H1 (cell line): ENCODE results near the gene CERS1. TPM values are rescaled to one million over a fixed set of nuclear protein-coding genes. Genes with fewer than 3 reads are reported as not detected.

Experiments
- BRCA1 ChIP-seq: IDR thresholded peaks from 2 replicates; pipeline ENCODE4 v1.6.1; 2012; ENCODE audit warnings: low read depth, low read length, improper control_type of control experiment
- HDAC6 ChIP-seq: IDR thresholded peaks from one replicate; pipeline ENCODE4 v1.7.1; 2012; ENCODE audit warnings: low read depth, mild to moderate bottlenecking, inconsistent platforms, low read length, moderate library complexity
- KDM1A ChIP-seq: fragments of 200-600, 300-600 bp; sonication (generic); IDR thresholded peaks from 2 replicates; pipeline ENCODE4 v1.7.1; 2016; ENCODE audit warnings: mild to moderate bottlenecking, low read length, borderline replicate concordance
- NANOG ChIP-seq: IDR thresholded peaks from 2 replicates; pipeline ENCODE4 v1.6.1; 2011; ENCODE audit warnings: low read length, low read depth, mild to moderate bottlenecking, inconsistent platforms; ENCODE audit not compliant: insufficient read depth, poor library complexity, severe bottlenecking
- POLR2A ChIP-seq, 2 experiments: IDR thresholded peaks; 1 replicate in 1 of 2; 2 replicates in 1 of 2; pipeline ENCODE4 v1.6.1; 2011; ENCODE audit warnings: low read depth in 2 of 2, low read length in 2 of 2, mild to moderate bottlenecking in 2 of 2; ENCODE audit errors: control extremely low read depth in 1 of 2
- POLR2AphosphoS5 ChIP-seq: IDR thresholded peaks from 2 replicates; pipeline ENCODE4 v1.6.1; 2011; ENCODE audit warnings: low read depth, low read length
- RAD21 ChIP-seq, 2 experiments: IDR thresholded peaks in 1 of 2; conservative IDR thresholded peaks in 1 of 2; 2 replicates each; pipeline ENCODE4 v1.6.1; 2011; ENCODE audit warnings: low read depth in 2 of 2, low read length in 2 of 2, improper control_type of control experiment in 1 of 2, inconsistent platforms in 1 of 2, mild to moderate bottlenecking in 1 of 2, moderate library complexity in 1 of 2
- RXRA ChIP-seq: IDR thresholded peaks from 2 replicates; pipeline ENCODE4 v1.6.1; 2011; ENCODE audit warnings: low read depth, mild to moderate bottlenecking, low read length, moderate library complexity; ENCODE audit not compliant: insufficient read depth
- SIX5 ChIP-seq: IDR thresholded peaks from 2 replicates; pipeline ENCODE4 v1.6.1; 2011; ENCODE audit warnings: mild to moderate bottlenecking, low read depth, low read length
- SP2 ChIP-seq: IDR thresholded peaks from 2 replicates; pipeline ENCODE4 v1.6.1; 2012; ENCODE audit warnings: mild to moderate bottlenecking, low read length, inconsistent platforms
- SP4 ChIP-seq: IDR thresholded peaks from 2 replicates; pipeline ENCODE4 v1.6.1; 2012; ENCODE audit warnings: low read length, inconsistent platforms
- TCF12 ChIP-seq: IDR thresholded peaks from 2 replicates; pipeline ENCODE4 v1.6.1; 2011; ENCODE audit warnings: low read depth, mild to moderate bottlenecking, low read length
- polyA plus RNA-seq, 7 experiments: library from polyadenylated mRNA; depleted of rRNA in 3 of 7; stranded (reverse) in 5 of 7; unstranded in 2 of 7; fragments of >200 nt in 5 of 7; fragments of 200-250 nt in 2 of 7; gene quantifications; 1 replicate in 5 of 7; 2 replicates in 1 of 7; 4 replicates in 1 of 7; pipeline versions ENCODE4 v1.2.1 to v1.2.3, GENCODE V29; 2011 to 2013; ENCODE audit warnings: missing spikeins in 2 of 7, mixed read lengths in 2 of 7
- total RNA-seq: library from RNA; stranded (reverse); fragmentation: NEBNext Ultra II Directional; extraction: Animal tissue kit (Norgen Biotek cat#: 25700); gene quantifications from 2 replicates; pipeline ENCODE4 v1.2.1, GENCODE V29; 2021
- TF ChIP-seq, protein P1 (sequence below): fragments of 300-600 bp; sonication (generic); IDR thresholded peaks from 2 replicates; pipeline ENCODE4 v1.7.1; 2012; ENCODE audit warnings: low read length, moderate library complexity, mild to moderate bottlenecking, inconsistent platforms; ENCODE audit not compliant: insufficient replicate concordance

Gene CERS1
- total and polyA plus RNA-seq, 2 of the 8 experiments (the other 6 are each of a cell fraction or from before 2014, with no cell fraction given): 18.6 to 51.0 TPM

GRCh38 chr19:18896421-18896841, 473 bp upstream of the CERS1 start (continued):
- TF ChIP-seq, protein P1, sequence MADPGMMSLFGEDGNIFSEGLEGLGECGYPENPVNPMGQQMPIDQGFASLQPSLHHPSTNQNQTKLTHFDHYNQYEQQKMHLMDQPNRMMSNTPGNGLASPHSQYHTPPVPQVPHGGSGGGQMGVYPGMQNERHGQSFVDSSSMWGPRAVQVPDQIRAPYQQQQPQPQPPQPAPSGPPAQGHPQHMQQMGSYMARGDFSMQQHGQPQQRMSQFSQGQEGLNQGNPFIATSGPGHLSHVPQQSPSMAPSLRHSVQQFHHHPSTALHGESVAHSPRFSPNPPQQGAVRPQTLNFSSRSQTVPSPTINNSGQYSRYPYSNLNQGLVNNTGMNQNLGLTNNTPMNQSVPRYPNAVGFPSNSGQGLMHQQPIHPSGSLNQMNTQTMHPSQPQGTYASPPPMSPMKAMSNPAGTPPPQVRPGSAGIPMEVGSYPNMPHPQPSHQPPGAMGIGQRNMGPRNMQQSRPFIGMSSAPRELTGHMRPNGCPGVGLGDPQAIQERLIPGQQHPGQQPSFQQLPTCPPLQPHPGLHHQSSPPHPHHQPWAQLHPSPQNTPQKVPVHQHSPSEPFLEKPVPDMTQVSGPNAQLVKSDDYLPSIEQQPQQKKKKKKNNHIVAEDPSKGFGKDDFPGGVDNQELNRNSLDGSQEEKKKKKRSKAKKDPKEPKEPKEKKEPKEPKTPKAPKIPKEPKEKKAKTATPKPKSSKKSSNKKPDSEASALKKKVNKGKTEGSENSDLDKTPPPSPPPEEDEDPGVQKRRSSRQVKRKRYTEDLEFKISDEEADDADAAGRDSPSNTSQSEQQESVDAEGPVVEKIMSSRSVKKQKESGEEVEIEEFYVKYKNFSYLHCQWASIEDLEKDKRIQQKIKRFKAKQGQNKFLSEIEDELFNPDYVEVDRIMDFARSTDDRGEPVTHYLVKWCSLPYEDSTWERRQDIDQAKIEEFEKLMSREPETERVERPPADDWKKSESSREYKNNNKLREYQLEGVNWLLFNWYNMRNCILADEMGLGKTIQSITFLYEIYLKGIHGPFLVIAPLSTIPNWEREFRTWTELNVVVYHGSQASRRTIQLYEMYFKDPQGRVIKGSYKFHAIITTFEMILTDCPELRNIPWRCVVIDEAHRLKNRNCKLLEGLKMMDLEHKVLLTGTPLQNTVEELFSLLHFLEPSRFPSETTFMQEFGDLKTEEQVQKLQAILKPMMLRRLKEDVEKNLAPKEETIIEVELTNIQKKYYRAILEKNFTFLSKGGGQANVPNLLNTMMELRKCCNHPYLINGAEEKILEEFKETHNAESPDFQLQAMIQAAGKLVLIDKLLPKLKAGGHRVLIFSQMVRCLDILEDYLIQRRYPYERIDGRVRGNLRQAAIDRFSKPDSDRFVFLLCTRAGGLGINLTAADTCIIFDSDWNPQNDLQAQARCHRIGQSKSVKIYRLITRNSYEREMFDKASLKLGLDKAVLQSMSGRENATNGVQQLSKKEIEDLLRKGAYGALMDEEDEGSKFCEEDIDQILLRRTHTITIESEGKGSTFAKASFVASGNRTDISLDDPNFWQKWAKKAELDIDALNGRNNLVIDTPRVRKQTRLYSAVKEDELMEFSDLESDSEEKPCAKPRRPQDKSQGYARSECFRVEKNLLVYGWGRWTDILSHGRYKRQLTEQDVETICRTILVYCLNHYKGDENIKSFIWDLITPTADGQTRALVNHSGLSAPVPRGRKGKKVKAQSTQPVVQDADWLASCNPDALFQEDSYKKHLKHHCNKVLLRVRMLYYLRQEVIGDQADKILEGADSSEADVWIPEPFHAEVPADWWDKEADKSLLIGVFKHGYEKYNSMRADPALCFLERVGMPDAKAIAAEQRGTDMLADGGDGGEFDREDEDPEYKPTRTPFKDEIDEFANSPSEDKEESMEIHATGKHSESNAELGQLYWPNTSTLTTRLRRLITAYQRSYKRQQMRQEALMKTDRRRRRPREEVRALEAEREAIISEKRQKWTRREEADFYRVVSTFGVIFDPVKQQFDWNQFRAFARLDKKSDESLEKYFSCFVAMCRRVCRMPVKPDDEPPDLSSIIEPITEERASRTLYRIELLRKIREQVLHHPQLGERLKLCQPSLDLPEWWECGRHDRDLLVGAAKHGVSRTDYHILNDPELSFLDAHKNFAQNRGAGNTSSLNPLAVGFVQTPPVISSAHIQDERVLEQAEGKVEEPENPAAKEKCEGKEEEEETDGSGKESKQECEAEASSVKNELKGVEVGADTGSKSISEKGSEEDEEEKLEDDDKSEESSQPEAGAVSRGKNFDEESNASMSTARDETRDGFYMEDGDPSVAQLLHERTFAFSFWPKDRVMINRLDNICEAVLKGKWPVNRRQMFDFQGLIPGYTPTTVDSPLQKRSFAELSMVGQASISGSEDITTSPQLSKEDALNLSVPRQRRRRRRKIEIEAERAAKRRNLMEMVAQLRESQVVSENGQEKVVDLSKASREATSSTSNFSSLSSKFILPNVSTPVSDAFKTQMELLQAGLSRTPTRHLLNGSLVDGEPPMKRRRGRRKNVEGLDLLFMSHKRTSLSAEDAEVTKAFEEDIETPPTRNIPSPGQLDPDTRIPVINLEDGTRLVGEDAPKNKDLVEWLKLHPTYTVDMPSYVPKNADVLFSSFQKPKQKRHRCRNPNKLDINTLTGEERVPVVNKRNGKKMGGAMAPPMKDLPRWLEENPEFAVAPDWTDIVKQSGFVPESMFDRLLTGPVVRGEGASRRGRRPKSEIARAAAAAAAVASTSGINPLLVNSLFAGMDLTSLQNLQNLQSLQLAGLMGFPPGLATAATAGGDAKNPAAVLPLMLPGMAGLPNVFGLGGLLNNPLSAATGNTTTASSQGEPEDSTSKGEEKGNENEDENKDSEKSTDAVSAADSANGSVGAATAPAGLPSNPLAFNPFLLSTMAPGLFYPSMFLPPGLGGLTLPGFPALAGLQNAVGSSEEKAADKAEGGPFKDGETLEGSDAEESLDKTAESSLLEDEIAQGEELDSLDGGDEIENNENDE: no peak
- TF ChIP-seq SIX5: no peak
- TF ChIP-seq SP4: no peak
- TF ChIP-seq BRCA1: no peak
- TF ChIP-seq KDM1A: no peak
- TF ChIP-seq POLR2A (IDR thresholded peaks at IDR 0.05; ENCODE audit: control extremely low read depth in 1 of 2, low read depth in 2 of 2, low read length in 2 of 2): no peak
- TF ChIP-seq POLR2AphosphoS5: no peak
- TF ChIP-seq RXRA: no peak
- no peak for TF ChIP-seq SP2
- TF ChIP-seq TCF12: no peak
- TF ChIP-seq HDAC6: no peak
- no peak for TF ChIP-seq RAD21 (IDR thresholded peaks at IDR 0.05 in 1 of 2, conservative IDR thresholded peaks at IDR 0.05 in 1 of 2; ENCODE audit: low read depth in 2 of 2, low read length in 2 of 2)
- TF ChIP-seq NANOG: no peak
